Astrocyte of the hippocampus (primary cell): ENCODE measurements around the gene GRPEL1.

ENCODE experiments used
- DNase-seq: peaks from one replicate; pipeline ENCODE4 v3.0.0; 2011; ENCODE audit warnings: low read depth, low spot score

The GRPEL1 gene

GRCh38 chr4:7023901-7024300, 44.0 kb downstream of the GRPEL1 start:
- no peak for DNase-seq

- DNase-seq = no peak
Measured at GRCh38 chr4:7023486-7023885, 44.4 kb downstream of the GRPEL1 start.

GRCh38 chr4:7021930-7022664, 45.8 kb downstream of the GRPEL1 start:
- DNase-seq = peak; percentile 82

- DNase-seq = no peak
Measured at GRCh38 chr4:7021355-7021754, 46.5 kb downstream of the GRPEL1 start.

- no peak for DNase-seq
Measured at GRCh38 chr4:7020856-7021255, 47.0 kb downstream of the GRPEL1 start.

GRCh38 chr4:7020290-7020689, 47.6 kb downstream of the GRPEL1 start:
- DNase-seq = peak; percentile 23

GRCh38 chr4:7019367-7019766, 48.5 kb downstream of the GRPEL1 start:
- DNase-seq = no peak

GRCh38 chr4:7018281-7018680, 49.6 kb downstream of the GRPEL1 start:
- DNase-seq = no peak

GRCh38 chr4:7017446-7018048, 50.3 kb downstream of the GRPEL1 start:
- DNase-seq = no peak

- no peak for DNase-seq
Measured at GRCh38 chr4:7016512-7016911, 51.4 kb downstream of the GRPEL1 start.

- no peak for DNase-seq
Measured at GRCh38 chr4:7016086-7016485, 51.8 kb downstream of the GRPEL1 start.

- DNase-seq = no peak
Measured at GRCh38 chr4:7015383-7016035, 52.4 kb downstream of the GRPEL1 start.

GRCh38 chr4:7014815-7015214, 53.0 kb downstream of the GRPEL1 start:
- no peak for DNase-seq

GRCh38 chr4:7013175-7013574, 54.7 kb downstream of the GRPEL1 start:
- DNase-seq = no peak

GRCh38 chr4:7009564-7009963, 58.3 kb downstream of the GRPEL1 start:
- no peak for DNase-seq
